Measurements from ENCODE around the gene CFAP410. TPM values are rescaled to one million over a fixed set of nuclear protein-coding genes. Genes with fewer than 3 reads are reported as not detected.

Gene CFAP410
- total and polyA plus RNA-seq, 2 of the 4 experiments (the other 2 are of a cell fraction), result 3.8 to 10.3 TPM

- no TSS peak for BruUV-seq (replicated peaks)
- CTCF ChIA-PET, result no interaction called here
- intact Hi-C loops (cut with micrococcal nuclease), result no loop called here
These were observed 38.8 kb downstream of the CFAP410 start for GRCh38 chr21:44300262-44300959.

More at GRCh38 chr21:44300262-44300959, 38.8 kb downstream of the CFAP410 start:
- H2BK20ac ChIP-seq (ENCODE audit: low read depth, low read length), result no peak overlapping the region
- DNase-seq, result peak; percentile 19
- H3K4ac ChIP-seq (ENCODE audit: low read depth, low read length), result peak overlapping the region; percentile 74
- H2BK5ac ChIP-seq (ENCODE audit: low read depth, low read length, poor library complexity, severe bottlenecking), result peak overlapping the region; percentile 80
- no peak overlapping the region for H3K56ac ChIP-seq (ENCODE audit: extremely low read depth, insufficient read depth, low read length)
- no peak overlapping the region for H4K5ac ChIP-seq (ENCODE audit: low read depth, low read length)
- no peak overlapping the region for H2BK120ac ChIP-seq (ENCODE audit: low read depth, low read length)
- peak overlapping the region; percentile 72 for H3K9ac ChIP-seq (ENCODE audit: low read depth, low read length)
- in situ Hi-C loops (cut with MboI; ENCODE audit: low sequenced_read_pairs) (no loop called here), dilution Hi-C loops (cut with HindIII; ENCODE audit: low sequenced_read_pairs, unreplicated experiment) (no loop called here)
- peaks cover 48% of the 10 kb centered on the region for H4K20me1 ChIP-seq (ENCODE audit: insufficient read depth, low read length)
- H3K9me3 ChIP-seq (ENCODE audit: control insufficient read depth, insufficient read depth, low read length), result no peaks in the 10 kb centered on the region
- POLR2A ChIA-PET (ENCODE audit: unreplicated experiment), result no interaction called here
- H3K9me1 ChIP-seq (ENCODE audit: insufficient read depth, low read length), result no peaks in the 10 kb centered on the region
- no peak overlapping the region for H2BK15ac ChIP-seq (ENCODE audit: low read depth, low read length)
- no peak overlapping the region; the same call in 1 of the 2 replicates for H3K18ac ChIP-seq (ENCODE audit: low read depth, low read length)
- peak; percentile 72 for ATAC-seq (ENCODE audit: low read depth)
- WGBS, 2 experiments (ENCODE audit: extremely low coverage in 2 of 2, insufficient read length in 1 of 2), result 0% methylated on average over 4 of the region's 67 CpGs; no CpG with 5 or more reads in 1 of the 2 experiments
- H3K79me1 ChIP-seq (ENCODE audit: low read depth in 1 of 2, low read length in 2 of 2), result peaks cover 16 to 36% of the 10 kb centered on the region in 2 experiments
- peak overlapping the region; percentile 61; the same call in 1 of the 2 replicates for H4K91ac ChIP-seq (ENCODE audit: insufficient read depth, low read depth, low read length)
- H3K23ac ChIP-seq (ENCODE audit: low read depth, low read length), result peak overlapping the region; percentile 11; the same call in 1 of the 2 replicates
- peak overlapping the region; percentile 97 for H2AK9ac ChIP-seq (replicated peaks; ENCODE audit: low read depth, low read length, poor library complexity)
- TF ChIP-seq FOS (IDR thresholded peaks at IDR 0.05; ENCODE audit: low read depth, low read length) (no peak), POLR2A (IDR thresholded peaks at IDR 0.05; ENCODE audit: low read depth, low read length) (peak; percentile 65), MXI1 (IDR thresholded peaks at IDR 0.05; ENCODE audit: borderline replicate concordance, low read depth, low read length) (peak; percentile 76)
- H3K27me3 ChIP-seq (ENCODE audit: control insufficient read depth, insufficient read depth, low read length), result no peaks in the 10 kb centered on the region; the same call in 1 of the 2 replicates
- H4K8ac ChIP-seq (ENCODE audit: low read depth in 2 of 2, low read length in 2 of 2), result peak overlapping the region; percentile 28 to 39; a peak in 2 of 4 replicates
- peak overlapping the region; percentile 57 for H3K27ac ChIP-seq (ENCODE audit: insufficient read depth, low read length)
- H3K4me1 ChIP-seq (ENCODE audit: control insufficient read depth, insufficient read depth, low read length), result peaks cover 20% of the 10 kb centered on the region
- peak overlapping the region; percentile 93 for H2AK5ac ChIP-seq (ENCODE audit: low read depth, low read length)
- peak overlapping the region; percentile 38 for H3K14ac ChIP-seq (replicated peaks; ENCODE audit: low read depth, low read length)
- H2AFZ ChIP-seq (replicated peaks; ENCODE audit: low read length, poor library complexity), result peak overlapping the region; percentile 91
- peak overlapping the region; percentile 87 for H3K4me2 ChIP-seq (ENCODE audit: low read depth, low read length)
- peaks cover 3% of the 10 kb centered on the region; the same call in 1 of the 2 replicates for H3K36me3 ChIP-seq (ENCODE audit: control insufficient read depth, insufficient read depth, low read length)
- peak overlapping the region; percentile 82 for H3K4me3 ChIP-seq (ENCODE audit: insufficient read depth, low read depth, low read length)
